RKO (cell line): ENCODE results near the gene TECTA.
"Not testable (repeated sequence)": the region's sequence is repeated elsewhere in the genome, so short reads cannot be mapped to it uniquely, and the experiment has no call there.

ENCODE experiments used
- DNase-seq: peaks from one replicate; pipeline ENCODE4 v3.0.0-alpha.2; 2016; ENCODE audit warnings: low spot score

Gene TECTA

DNA sequence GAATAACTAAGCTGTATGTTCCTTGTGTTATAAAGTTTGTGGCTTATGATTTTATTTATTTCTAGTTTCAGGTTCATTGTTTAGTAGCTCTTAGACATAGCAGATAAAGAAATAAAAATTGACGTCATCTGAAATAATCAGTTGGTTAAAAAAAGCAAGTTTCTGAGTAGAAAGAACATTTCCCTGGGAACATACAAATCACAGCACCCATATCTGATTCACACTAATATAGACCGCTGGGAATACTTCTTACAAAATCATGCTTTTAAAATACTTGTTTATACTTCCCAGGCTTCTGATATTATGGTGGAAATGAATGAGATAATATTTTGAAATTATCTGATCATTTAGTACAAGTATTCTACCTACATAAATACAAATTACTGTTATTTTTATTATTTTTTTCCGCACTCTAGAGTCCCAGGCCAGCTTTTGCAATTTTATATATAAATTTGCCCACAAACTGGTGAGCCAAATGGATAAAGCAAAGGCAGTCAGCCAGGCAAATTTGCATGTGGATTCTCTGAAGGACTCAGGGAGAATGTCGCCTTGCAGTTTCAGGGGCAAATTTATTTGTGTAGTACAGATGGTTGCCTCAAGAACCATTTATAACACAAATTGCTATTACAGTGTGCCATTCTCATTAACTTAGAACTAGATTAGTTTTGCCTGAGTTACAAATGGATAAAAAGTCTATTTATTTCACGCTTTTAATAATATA, 128.6 kb downstream of the TECTA start:
- no peak for DNase-seq

DNA sequence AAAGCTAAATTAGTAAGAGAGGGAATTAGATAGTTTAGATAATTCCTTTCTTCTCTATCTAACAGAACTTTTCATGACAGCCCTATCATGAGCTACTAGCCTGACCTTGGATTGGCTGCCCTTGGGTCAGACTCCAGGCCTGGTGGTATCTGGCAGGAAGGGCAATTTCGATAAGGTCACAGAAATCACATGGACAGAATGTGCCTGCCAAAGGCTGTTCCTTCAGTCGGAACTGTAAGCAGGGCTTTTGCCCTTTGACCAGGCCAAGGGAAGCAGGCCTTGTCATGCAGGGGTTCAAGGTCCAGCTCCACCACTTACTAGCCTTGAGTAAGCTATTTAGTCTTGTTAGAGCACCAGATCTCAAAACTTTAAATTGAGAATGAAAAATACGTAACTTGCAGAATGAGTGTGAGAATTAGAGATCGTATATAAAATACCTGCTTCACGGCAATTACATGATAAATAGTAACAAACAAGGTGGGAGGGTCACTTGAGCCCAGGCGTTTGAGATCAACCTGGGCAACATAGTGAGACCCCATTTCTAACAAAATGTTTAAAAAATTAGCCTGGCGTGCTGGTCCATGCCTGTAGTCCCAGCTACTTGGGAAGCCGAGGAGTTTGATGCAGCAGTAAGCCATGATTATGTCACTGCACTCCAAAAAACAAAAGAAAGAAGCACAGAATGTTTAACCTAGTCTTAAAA, 130.7 kb downstream of the TECTA start:
- no peak for DNase-seq

DNA sequence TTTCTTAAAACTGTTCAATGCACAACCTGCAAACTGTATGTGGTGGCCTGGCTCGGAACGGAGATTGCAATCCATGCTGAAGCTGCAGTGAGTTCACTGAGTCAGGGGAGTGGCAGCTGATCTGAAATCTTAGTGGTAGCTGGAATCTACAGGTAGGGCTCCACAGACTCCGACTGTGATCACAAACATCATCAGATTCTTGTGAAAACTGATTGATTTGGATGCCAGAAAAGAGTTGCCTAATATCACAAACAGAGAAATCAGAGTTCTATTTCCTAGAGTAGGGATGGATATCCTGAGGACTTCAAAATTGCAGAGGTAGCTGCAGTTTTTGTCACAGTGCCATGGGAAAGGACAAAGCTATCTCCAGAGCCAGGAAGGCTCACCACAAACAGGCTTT, 134.0 kb downstream of the TECTA start:
- no peak for DNase-seq

DNA sequence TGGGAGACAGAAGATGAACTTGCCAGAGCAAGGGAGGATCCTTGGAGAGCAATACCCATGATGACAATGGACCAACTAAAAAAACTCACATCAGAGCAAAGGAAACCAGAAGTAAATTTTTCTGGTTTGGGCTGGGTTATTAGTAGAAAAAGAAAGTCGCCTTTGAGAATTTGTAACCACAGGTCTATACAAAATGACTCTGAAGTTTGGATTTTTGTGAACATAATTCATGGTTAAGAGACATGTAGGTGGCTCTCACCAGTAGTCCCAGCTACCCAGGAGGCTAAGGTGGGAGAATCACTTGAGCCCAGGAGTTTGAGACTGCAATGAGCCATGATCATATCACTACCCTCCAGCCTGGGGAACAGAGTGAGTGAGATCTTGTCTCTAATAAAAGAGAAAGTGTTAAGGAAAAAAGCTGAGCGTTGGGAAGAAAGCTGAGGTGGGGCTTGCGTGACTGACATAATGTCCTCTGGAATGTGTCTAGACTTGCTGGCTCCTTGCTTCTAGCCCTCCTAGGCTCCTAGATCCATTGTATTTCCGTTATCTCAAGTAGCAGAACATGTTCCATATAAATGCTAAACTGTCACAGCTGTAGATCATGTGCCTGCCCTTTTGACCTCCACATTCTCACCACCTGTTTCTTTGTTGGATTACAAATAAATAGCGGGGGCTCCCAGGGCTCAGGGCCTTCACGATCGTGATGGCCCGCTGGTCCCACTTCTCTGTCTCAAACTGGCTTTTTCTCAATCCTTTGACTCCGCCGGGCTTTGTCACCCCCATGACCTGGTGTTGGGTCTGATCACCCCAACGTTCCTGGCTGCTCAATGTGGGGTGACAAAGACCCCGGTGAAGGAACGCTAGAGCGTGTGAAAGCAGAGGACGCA, 135.3 kb downstream of the TECTA start:
- no peak for DNase-seq

DNA sequence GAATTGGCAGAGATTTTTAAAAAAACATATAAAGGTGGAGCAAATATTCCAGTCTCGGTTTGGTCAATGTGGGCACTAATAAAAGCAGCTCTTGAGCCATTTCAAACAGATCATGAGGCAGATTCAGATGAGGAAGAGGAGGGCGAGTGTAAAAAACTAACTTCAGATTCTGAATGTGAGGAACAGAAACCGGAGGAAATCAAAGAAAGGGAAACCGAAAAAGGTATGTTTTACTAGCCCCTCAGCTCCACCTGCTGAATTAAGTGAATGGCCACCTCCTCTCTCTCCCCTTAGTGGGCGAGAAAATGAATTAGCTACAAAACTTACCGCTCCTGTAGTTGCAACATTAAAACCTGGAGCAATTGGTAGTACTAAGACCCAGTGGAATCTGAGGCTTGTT, 136.2 kb downstream of the TECTA start:
- not testable (repeated sequence) for DNase-seq

DNA sequence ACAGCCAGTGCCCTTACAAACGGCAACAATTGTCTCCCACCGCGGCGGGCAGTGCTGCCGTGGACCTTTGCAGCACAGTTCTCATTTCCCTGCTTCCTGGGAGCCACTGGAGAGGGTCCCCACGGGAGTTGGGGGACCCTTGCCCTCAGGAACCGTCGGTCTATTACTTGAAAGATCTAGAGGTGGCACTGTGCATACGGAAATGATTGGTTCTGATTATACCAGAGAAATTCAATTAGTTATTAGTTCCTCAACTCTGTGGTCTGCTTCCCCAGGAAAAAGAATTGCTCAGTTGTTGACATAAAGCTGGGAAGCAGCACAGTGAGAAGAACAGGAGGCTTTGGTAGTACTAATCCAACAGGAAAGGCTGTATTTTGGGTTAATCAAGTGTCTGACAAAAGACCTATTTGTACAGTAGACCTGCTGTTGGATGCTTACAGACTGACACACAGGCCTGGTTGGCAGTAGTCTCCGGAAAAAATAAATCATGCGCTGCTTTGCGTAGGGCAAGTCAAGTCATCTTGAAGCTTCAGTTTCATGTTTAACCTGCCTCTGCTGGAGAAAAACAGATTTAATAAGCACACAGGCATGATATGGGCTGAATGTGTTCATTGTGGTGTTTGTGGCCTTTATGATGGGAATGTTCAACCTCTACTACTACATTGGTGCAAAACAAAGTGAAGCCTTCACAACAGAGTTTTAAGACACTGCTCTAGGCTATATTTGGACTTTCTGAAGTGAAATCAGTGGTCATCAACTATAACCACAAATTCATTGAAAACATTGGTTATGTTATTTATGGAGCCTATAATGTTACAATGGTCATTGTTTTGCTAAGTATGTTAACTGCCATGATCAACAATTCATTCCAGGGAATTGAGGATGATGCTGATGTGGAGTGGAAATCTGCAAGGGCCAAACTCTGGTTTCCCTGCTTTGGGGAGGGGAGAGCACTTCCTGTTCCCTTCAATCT, 136.9 kb downstream of the TECTA start:
- DNase-seq = no peak

DNA sequence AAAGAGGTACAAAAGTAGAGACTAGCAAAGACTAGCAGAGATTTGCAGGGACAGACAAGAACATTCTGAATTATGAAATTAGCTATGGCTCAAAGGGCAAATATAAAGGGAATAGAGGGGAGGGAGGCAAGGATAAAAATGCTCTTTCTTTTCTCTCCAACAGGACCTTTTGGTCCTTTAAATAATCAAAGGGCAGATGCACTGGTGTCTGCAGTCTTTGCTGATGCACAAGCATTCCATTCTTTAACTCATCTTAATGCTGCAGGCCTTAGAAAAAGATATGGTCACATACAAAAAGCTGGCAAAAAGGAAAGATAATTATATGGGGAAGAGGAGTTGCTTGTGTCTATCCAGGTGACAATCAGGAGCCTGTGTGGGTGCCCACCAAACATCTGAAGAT, 137.9 kb downstream of the TECTA start:
- DNase-seq = no peak

DNA sequence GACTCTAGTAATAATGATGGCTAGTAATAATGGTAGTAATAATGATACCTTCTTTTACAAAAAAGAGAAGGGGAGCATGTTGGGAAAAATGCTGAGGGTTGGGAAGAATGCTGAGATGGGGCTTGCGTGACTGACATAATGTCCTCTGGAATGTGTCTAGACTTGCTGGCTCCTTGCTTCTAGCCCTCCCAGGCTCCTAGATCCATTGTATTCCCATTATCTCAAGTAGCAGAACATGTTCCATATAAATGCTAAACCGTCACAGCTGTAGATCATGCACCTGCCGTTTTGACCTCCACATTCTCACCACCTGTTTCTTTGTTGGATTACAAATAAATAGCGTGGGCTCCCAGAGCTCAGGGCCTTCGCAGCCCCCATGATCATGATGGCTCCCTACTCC, 139.0 kb downstream of the TECTA start:
- DNase-seq = not testable (repeated sequence)

DNA sequence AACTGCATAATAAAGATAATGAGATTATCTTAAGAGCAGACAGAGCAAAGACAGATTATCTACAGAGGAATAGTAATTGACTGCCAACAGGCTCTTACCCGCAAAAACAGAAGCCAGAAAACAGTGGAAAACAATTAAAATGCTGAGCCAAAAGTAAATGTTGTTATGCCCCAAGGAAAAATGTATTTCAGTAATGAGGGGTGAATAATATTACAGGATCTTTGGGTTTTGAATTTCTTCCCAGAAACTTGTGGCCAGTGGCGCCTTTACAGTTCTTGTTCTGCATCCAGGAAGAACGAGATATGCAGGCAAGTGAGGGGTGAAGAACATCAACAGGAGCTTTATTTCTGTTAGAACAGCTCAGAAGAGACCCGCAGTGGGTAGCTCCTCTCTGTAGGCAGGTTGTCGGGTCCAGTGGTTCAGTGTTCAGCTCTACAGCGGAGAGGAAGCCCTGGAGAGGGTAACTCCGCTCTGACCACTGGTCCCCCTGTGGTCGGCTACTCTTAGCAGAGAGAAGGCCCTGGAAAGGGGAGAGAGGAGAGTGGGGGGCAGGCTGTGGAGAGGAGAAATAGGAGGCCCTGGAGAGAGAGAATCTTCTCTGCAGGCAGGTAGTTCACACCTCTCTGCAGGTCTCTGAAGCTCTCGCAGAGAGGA, 139.7 kb downstream of the TECTA start:
- DNase-seq = no peak
